H1 (cell line): Measurements from ENCODE around the gene DCAF17. TPM values are rescaled to one million over a fixed set of nuclear protein-coding genes. Genes with fewer than 3 reads are reported as not detected.

Experiments
- CTCF ChIA-PET: fragments of 300-600 bp; sonication (Branson Sonifier 250); formaldehyde crosslinking; loops from one replicate; lab custom pipeline; 2021; ENCODE audit not compliant: partially characterized antibody; lab: Charles Lee
- POLR2A ChIA-PET: fragments of 300-600 bp; sonication (Branson Sonifier 250); formaldehyde crosslinking; loops from one replicate; lab custom pipeline; 2021; ENCODE audit warnings: inconsistent platforms; ENCODE audit not compliant: partially characterized antibody; lab: Charles Lee
- DNase-seq, 2 experiments: peaks; one replicate each; pipeline versions ENCODE4 v3.0.0 to v3.0.0-alpha.2; 2010 to 2022; ENCODE audit warnings: low spot score in 2 of 2, low read depth in 1 of 2, mixed read lengths in 1 of 2
- FAIRE-seq: peaks from 2 replicates; lab custom pipeline; 2011; peaks lifted over from hg19 to GRCh38; lab: Jason Lieb, UNC
- H2AFZ ChIP-seq: 2 replicates; pipeline ENCODE4 v1.8.1; 2012; ENCODE audit warnings: low read length, inconsistent platforms
- H2AK5ac ChIP-seq: 2 replicates; pipeline ENCODE4 v1.6.1; 2013; ENCODE audit warnings: low read depth, low read length
- H2BK120ac ChIP-seq: replicated peaks from 2 replicates; pipeline ENCODE3; 2013; ENCODE audit warnings: low read depth, low read length, inconsistent platforms
- H2BK12ac ChIP-seq: 2 replicates; pipeline ENCODE4 v1.6.1; 2013; ENCODE audit warnings: low read depth, low read length
- H2BK15ac ChIP-seq: 2 replicates; pipeline ENCODE4 v1.6.1; 2013; ENCODE audit warnings: low read length
- H2BK20ac ChIP-seq: 2 replicates; pipeline ENCODE4 v1.6.1; 2013; ENCODE audit warnings: low read length
- H2BK5ac ChIP-seq: 2 replicates; pipeline ENCODE4 v1.6.1; 2013; ENCODE audit warnings: low read depth, low read length
- H3K14ac ChIP-seq: 2 replicates; pipeline ENCODE4 v1.6.1; 2013; ENCODE audit warnings: inconsistent platforms; ENCODE audit not compliant: insufficient read length
- H3K18ac ChIP-seq: 2 replicates; pipeline ENCODE4 v1.6.1; 2013; ENCODE audit warnings: low read length; ENCODE audit errors: extremely low read depth
- H3K23ac ChIP-seq: 2 replicates; pipeline ENCODE4 v1.6.1; 2013; ENCODE audit warnings: inconsistent platforms; ENCODE audit not compliant: insufficient read length
- H3K23me2 ChIP-seq: 2 replicates; pipeline ENCODE4 v1.6.1; 2013; ENCODE audit warnings: low read depth, low read length
- H3K27ac ChIP-seq: 2 replicates; pipeline ENCODE4 v1.6.1; 2011; ENCODE audit warnings: low read depth, low read length, inconsistent platforms
- H3K27me3 ChIP-seq, 4 experiments: replicated peaks in 1 of 4; 1 replicate in 1 of 4; 2 replicates in 3 of 4; pipeline versions ENCODE4 v1.6.1 to v1.8.1; 2011 to 2013; ENCODE audit warnings: low read length in 3 of 4, mild to moderate bottlenecking in 3 of 4, inconsistent platforms in 2 of 4, mixed read lengths in 2 of 4, moderate library complexity in 1 of 4; ENCODE audit not compliant: control insufficient read depth in 3 of 4, insufficient read depth in 3 of 4; ENCODE audit errors: extremely low read depth in 1 of 4
- H3K36me3 ChIP-seq, 4 experiments: 2 replicates each; pipeline versions ENCODE4 v1.6.1 to v1.8.1; 2011 to 2013; ENCODE audit warnings: mild to moderate bottlenecking in 4 of 4, low read length in 3 of 4, moderate library complexity in 2 of 4, control low read depth in 1 of 4, inconsistent platforms in 1 of 4; ENCODE audit not compliant: insufficient read depth in 4 of 4, control insufficient read depth in 2 of 4
- H3K4ac ChIP-seq: replicated peaks from 2 replicates; pipeline ENCODE3; 2013; ENCODE audit warnings: low read length, low read depth, mixed read lengths, inconsistent platforms; ENCODE audit not compliant: insufficient read length
- H3K4me1 ChIP-seq, 4 experiments: replicated peaks in 1 of 4; 1 replicate in 1 of 4; 2 replicates in 3 of 4; pipeline versions ENCODE4 v1.6.1 to v1.8.1; 2011 to 2013; ENCODE audit warnings: low read length in 3 of 4, inconsistent platforms in 2 of 4, mixed read lengths in 1 of 4; ENCODE audit not compliant: insufficient read depth in 4 of 4, control insufficient read depth in 3 of 4
- H3K4me2 ChIP-seq, 2 experiments: 2 replicates each; pipeline versions ENCODE4 v1.6.1 to v1.8.1; 2011 to 2013; ENCODE audit warnings: low read depth in 2 of 2, low read length in 2 of 2, control low read depth in 1 of 2, inconsistent platforms in 1 of 2, mild to moderate bottlenecking in 1 of 2; ENCODE audit not compliant: insufficient read depth in 1 of 2
- H3K4me3 ChIP-seq, 4 experiments: fragments of 200-600, 300-600 bp in 1 of 4; sonication (generic), shearing (Covaris generic), sonication (Bioruptor Twin) in 1 of 4; 2 replicates each; pipeline versions ENCODE4 v1.5.1 to v1.8.1; 2011 to 2016; ENCODE audit warnings: low read length in 4 of 4, low read depth in 3 of 4, control low read depth in 2 of 4, inconsistent platforms in 2 of 4, mild to moderate bottlenecking in 2 of 4, mixed read lengths in 1 of 4, moderate library complexity in 1 of 4; ENCODE audit not compliant: insufficient read depth in 2 of 4; ENCODE audit errors: extremely low read depth in 1 of 4
- H3K56ac ChIP-seq: replicated peaks from 2 replicates; pipeline ENCODE3; 2013; ENCODE audit warnings: low read depth, mild to moderate bottlenecking, mixed read lengths, low read length, inconsistent platforms; ENCODE audit not compliant: insufficient read length
- H3K79me1 ChIP-seq: 2 replicates; pipeline ENCODE4 v1.6.1; 2013; ENCODE audit warnings: low read depth, low read length, control low read depth
- H3K79me2 ChIP-seq, 2 experiments: 2 replicates each; pipeline versions ENCODE4 v1.6.1 to v1.8.1; 2012 to 2013; ENCODE audit warnings: low read length in 2 of 2, mild to moderate bottlenecking in 2 of 2, inconsistent platforms in 1 of 2; ENCODE audit not compliant: insufficient read depth in 2 of 2, control insufficient read depth in 1 of 2
- H3K9ac ChIP-seq, 4 experiments: replicated peaks in 1 of 4; 1 replicate in 1 of 4; 2 replicates in 3 of 4; pipeline versions ENCODE4 v1.6.1 to v1.8.1; 2011 to 2013; ENCODE audit warnings: low read depth in 3 of 4, low read length in 3 of 4, control low read depth in 2 of 4, mild to moderate bottlenecking in 2 of 4, moderate library complexity in 2 of 4, inconsistent platforms in 1 of 4; ENCODE audit errors: extremely low read depth in 1 of 4
- H3K9me3 ChIP-seq, 2 experiments: 2 replicates each; pipeline versions ENCODE4 v1.6.1 to v1.8.1; 2012 to 2013; ENCODE audit warnings: mild to moderate bottlenecking in 2 of 2, moderate library complexity in 2 of 2, control low read depth in 1 of 2, inconsistent platforms in 1 of 2, low read depth in 1 of 2, low read length in 1 of 2, mixed read lengths in 1 of 2; ENCODE audit not compliant: insufficient read depth in 2 of 2
- H4K20me1 ChIP-seq, 2 experiments: replicated peaks in 1 of 2; 2 replicates each; pipeline versions ENCODE3 to v1.8.1; 2011 to 2013; ENCODE audit warnings: inconsistent platforms in 2 of 2, low read length in 2 of 2, mild to moderate bottlenecking in 1 of 2; ENCODE audit not compliant: insufficient read depth in 2 of 2, control insufficient read depth in 1 of 2
- H4K5ac ChIP-seq: 2 replicates; pipeline ENCODE4 v1.6.1; 2013; ENCODE audit warnings: low read length, low read depth, mixed read lengths, inconsistent platforms; ENCODE audit not compliant: insufficient read length
- H4K8ac ChIP-seq: 2 replicates; pipeline ENCODE4 v1.8.0; 2013; ENCODE audit warnings: mild to moderate bottlenecking, moderate library complexity, low read length, inconsistent platforms; ENCODE audit not compliant: insufficient read depth; ENCODE audit errors: extremely low read depth
- H4K91ac ChIP-seq: replicated peaks from 2 replicates; pipeline ENCODE3; 2013; ENCODE audit warnings: low read length, mixed read lengths, inconsistent platforms; ENCODE audit not compliant: insufficient read length
- BCL11A ChIP-seq, 2 experiments: IDR thresholded peaks; one replicate each; pipeline ENCODE4 v1.6.1; 2011; ENCODE audit warnings: low read depth in 2 of 2, low read length in 2 of 2, mild to moderate bottlenecking in 2 of 2
- CEBPB ChIP-seq: IDR thresholded peaks from 2 replicates; pipeline ENCODE4 v1.6.1; 2012; ENCODE audit warnings: low read depth, low read length
- CREB1 ChIP-seq: IDR thresholded peaks from 2 replicates; pipeline ENCODE4 v1.6.1; 2012; ENCODE audit warnings: inconsistent platforms
- EP300 ChIP-seq, 2 experiments: IDR thresholded peaks; 1 replicate in 1 of 2; 2 replicates in 1 of 2; pipeline ENCODE4 v1.6.1; 2011 to 2012; ENCODE audit warnings: low read depth in 2 of 2, low read length in 2 of 2, mild to moderate bottlenecking in 2 of 2, borderline replicate concordance in 1 of 2, inconsistent platforms in 1 of 2, moderate library complexity in 1 of 2
- GABPA ChIP-seq: IDR thresholded peaks from 2 replicates; pipeline ENCODE4 v1.6.1; 2011; ENCODE audit warnings: mild to moderate bottlenecking, low read length, moderate library complexity, borderline replicate concordance; ENCODE audit not compliant: insufficient read depth
- MAX ChIP-seq: IDR thresholded peaks from 2 replicates; pipeline ENCODE4 v1.6.1; 2012; ENCODE audit warnings: inconsistent platforms
- RBBP5 ChIP-seq: IDR thresholded peaks from 2 replicates; pipeline ENCODE4 v1.7.1; 2012; ENCODE audit warnings: low read depth, mild to moderate bottlenecking, inconsistent platforms, low read length, moderate library complexity, borderline replicate concordance
- RNF2 ChIP-seq: fragments of 200-900, 300-1000 bp; sonication (generic); IDR thresholded peaks from 2 replicates; pipeline ENCODE4 v1.7.1; 2016; ENCODE audit warnings: borderline replicate concordance, low read depth, mild to moderate bottlenecking, antibody characterized with exemption, low read length; ENCODE audit not compliant: poor library complexity, severe bottlenecking; ENCODE audit errors: missing control alignments
- SIX5 ChIP-seq: IDR thresholded peaks from 2 replicates; pipeline ENCODE4 v1.6.1; 2011; ENCODE audit warnings: mild to moderate bottlenecking, low read depth, low read length
- SP1 ChIP-seq: IDR thresholded peaks from 2 replicates; pipeline ENCODE4 v1.6.1; 2011; ENCODE audit warnings: low read depth, low read length
- SP4 ChIP-seq: IDR thresholded peaks from 2 replicates; pipeline ENCODE4 v1.6.1; 2012; ENCODE audit warnings: low read length, inconsistent platforms
- TEAD4 ChIP-seq: IDR thresholded peaks from 2 replicates; pipeline ENCODE4 v1.6.1; 2012; ENCODE audit warnings: low read depth, low read length, inconsistent platforms, mixed read lengths
- WGBS, 2 experiments: shearing (Covaris generic) in 1 of 2; methylation state at CpG; one replicate each; pipeline versions ENCODE4 v1.1.6 to v1.1.7; 2013 to 2015; ENCODE audit warnings: low lambda C conversion rate in 2 of 2, mixed read lengths in 2 of 2, inconsistent platforms in 1 of 2, low coverage in 1 of 2, missing lambda C conversion rate in 1 of 2; ENCODE audit not compliant: insufficient replicate concordance in 2 of 2, insufficient coverage in 1 of 2, insufficient read length in 1 of 2; ENCODE audit errors: extremely low coverage in 1 of 2, missing lambda C conversion rate in 1 of 2; 5-methylcytosine and 5-hydroxymethylcytosine counted together
- polyA plus RNA-seq, 7 experiments: library from polyadenylated mRNA; depleted of rRNA in 3 of 7; stranded (reverse) in 5 of 7; unstranded in 2 of 7; fragments of >200 nt in 5 of 7; fragments of 200-250 nt in 2 of 7; gene quantifications; 1 replicate in 5 of 7; 2 replicates in 1 of 7; 4 replicates in 1 of 7; pipeline versions ENCODE4 v1.2.1 to v1.2.3, GENCODE V29; 2011 to 2013; ENCODE audit warnings: missing spikeins in 2 of 7, mixed read lengths in 2 of 7
- total RNA-seq: library from RNA; stranded (reverse); fragmentation: NEBNext Ultra II Directional; extraction: Animal tissue kit (Norgen Biotek cat#: 25700); gene quantifications from 2 replicates; pipeline ENCODE4 v1.2.1, GENCODE V29; 2021

DCAF17 gene
- total and polyA plus RNA-seq, 2 of the 8 experiments (the other 6 are each of a cell fraction or from before 2014, with no cell fraction given), result 10.7 to 30.0 TPM

DNA sequence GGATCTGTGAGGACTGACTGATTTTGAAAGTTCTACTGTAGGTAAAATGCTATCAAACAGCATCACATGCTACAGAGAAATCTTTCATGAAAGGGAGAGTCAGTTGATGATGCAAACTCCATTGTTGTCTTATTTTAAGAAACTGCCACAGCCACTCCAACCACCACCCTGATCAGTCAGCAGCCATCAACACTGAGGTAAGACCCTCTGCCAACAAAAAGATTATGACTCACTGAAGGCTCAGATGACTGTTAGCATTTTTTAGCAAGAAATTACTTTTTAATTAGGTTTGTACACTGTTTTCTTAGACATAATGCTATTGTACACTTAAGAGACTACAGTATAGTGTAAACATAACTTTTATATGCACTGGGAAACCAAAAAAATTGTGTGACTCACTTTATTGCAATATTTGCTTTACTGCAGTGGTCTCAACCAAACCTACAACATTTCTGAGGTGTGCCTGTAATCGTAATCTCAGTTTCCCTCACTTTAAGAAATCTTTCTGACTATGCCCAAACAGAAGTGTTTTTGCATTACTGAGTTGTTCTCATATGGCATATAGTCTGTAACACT, 43.0 kb upstream of the DCAF17 start:
- H3K23me2 ChIP-seq, result no peaks in the 10 kb centered on the region; the same call in 1 of the 2 replicates
- H3K56ac ChIP-seq, result no peak overlapping the region
- H2AK5ac ChIP-seq, result no peak overlapping the region
- H2AFZ ChIP-seq, result no peak overlapping the region
- WGBS, 2 experiments, result 91% methylated on average over 1 of the region's 1 CpG; no CpG with 5 or more reads in 1 of the 2 experiments
- no peak overlapping the region for H3K4me2 ChIP-seq
- H3K14ac ChIP-seq, result no peak overlapping the region
- no peaks in the 10 kb centered on the region for H3K79me1 ChIP-seq
- H3K4ac ChIP-seq, result no peak overlapping the region
- no peak overlapping the region for H3K9ac ChIP-seq
- TF ChIP-seq SP4 (no peak), BCL11A (IDR thresholded peaks at IDR 0.05; ENCODE audit: low read depth in 2 of 2, low read length in 2 of 2) (no peak), GABPA (no peak), MAX (no peak), TEAD4 (no peak), RNF2 (no peak), CREB1 (no peak), RBBP5 (no peak), SIX5 (no peak), CEBPB (no peak), EP300 (IDR thresholded peaks at IDR 0.05; ENCODE audit: borderline replicate concordance in 1 of 2, low read depth in 2 of 2, low read length in 2 of 2) (no peak), SP1 (no peak)
- TF ChIP-seq, all 59 proteins: peak for 0
- Histone ChIP-seq H4K20me1 (no peaks in the 10 kb centered on the region), H3K4me3 (no peak overlapping the region), H2BK120ac (no peak overlapping the region), H3K4me1 (peaks cover 5 to 16% (median 9%) of the 10 kb centered on the region in 4 experiments; a peak in 6 of 7 replicates), H2BK15ac (no peak overlapping the region), H3K9me3 (no peaks in the 10 kb centered on the region), H3K36me3 (no peaks in the 10 kb centered on the region), H2BK20ac (no peak overlapping the region), H4K8ac (no peak overlapping the region), H3K18ac (no peak overlapping the region), H4K5ac (no peak overlapping the region), H3K27ac (no peak overlapping the region), H3K27me3 (no peaks in the 10 kb centered on the region), H3K79me2 (peaks cover 0 to 50% of the 10 kb centered on the region in 2 experiments; a peak in 2 of 4 replicates), H4K91ac (no peak overlapping the region), H2BK12ac (no peak overlapping the region), H2BK5ac (no peak overlapping the region), H3K23ac (no peak overlapping the region)
- DNase-seq, result no peak
- no peak for FAIRE-seq
- ChIA-PET CTCF (no interaction called here), POLR2A (no interaction called here)
